Raji (cell line): ENCODE results near the gene IL6R.

Experiments
- POLR2A ChIP-seq: IDR thresholded peaks from 2 replicates; pipeline ENCODE4 v1.6.1; 2011; ENCODE audit warnings: low read depth, low read length, control low read depth; ENCODE audit not compliant: insufficient read depth

The IL6R gene

DNA sequence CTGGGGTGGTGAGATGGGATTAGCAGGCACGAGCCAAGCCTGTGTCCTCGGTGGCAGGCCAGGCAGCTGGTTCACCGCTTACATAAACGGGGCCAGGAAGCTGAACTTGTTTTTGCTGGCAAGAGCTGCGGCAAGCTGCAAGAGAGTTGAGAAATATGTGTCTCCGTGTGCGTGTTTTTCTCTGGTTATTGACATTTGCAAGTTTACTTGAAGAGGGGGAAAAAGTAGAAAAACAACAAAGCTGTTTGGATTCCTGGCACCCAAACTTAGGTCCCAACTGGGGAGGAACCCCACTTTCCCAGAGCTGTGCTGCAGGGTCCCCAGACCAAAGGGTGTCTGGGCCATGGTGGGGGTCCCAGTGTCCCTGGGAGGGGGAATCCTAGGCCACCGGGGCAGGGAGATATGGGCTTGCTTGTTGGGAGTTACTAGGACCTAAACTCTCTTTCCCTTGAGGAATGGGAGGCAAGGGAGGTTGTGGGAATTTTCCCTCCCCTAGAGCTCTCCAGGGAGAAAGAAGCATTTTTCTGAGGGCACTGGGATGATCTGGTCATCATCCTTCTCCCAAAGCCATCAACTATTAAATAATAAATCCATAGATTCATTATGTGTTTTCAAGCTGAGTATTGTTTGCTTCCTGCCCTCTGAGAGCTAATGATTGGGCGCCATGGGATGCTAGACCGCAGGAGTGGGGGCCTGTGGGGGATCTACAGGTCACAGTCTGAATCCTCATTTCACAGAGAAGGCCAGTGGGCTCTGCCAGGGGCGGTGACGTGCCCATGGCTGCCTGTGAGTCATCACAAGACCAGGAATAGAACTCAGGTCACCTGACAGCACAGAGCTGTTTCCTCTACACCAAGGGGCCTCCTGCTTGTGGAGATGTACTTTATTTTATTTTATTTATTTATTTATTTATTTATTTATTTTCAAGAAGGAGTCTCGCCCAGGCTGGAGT lies 14.8 kb downstream of the IL6R start:
- no peak for TF ChIP-seq POLR2A

- TF ChIP-seq POLR2A: no peak
These were observed 16.1 kb downstream of the IL6R start for GRCh38 chr1:154420961-154421924.

- no peak for TF ChIP-seq POLR2A
These were observed 17.4 kb downstream of the IL6R start for GRCh38 chr1:154422521-154422920.

DNA sequence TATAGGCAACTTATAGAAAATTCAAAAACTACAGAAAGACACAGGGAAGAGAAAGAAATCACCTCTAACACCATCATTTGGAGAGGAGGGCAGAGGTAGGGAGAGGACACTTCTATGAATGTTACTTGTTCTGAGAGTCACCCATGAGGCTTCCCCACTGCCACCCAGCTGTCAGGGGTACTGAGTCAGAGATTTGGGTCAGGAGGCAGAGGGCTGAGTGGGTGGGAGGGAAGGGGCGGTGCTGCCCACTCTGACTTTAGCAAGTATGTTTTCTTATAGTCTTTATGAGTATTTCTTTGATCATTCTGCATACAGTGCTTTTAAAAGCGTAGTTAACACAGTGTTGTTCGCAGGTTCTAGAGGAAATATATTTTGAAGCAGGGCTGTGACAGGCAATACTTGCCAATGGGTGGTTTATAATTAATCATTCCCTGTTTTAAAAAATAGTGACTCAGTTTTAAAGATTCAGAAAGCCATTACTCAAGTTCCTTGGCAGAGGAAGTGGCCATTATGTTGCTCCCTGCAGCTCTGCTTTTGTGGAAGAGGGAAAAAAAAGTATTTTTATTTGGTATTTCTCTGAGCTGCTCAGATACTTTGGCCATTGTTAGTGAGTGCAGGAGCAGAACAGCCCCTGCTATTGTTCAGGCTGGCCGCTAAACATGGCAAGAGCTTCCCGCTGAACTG lies 18.3 kb downstream of the IL6R start:
- TF ChIP-seq POLR2A: no peak

DNA sequence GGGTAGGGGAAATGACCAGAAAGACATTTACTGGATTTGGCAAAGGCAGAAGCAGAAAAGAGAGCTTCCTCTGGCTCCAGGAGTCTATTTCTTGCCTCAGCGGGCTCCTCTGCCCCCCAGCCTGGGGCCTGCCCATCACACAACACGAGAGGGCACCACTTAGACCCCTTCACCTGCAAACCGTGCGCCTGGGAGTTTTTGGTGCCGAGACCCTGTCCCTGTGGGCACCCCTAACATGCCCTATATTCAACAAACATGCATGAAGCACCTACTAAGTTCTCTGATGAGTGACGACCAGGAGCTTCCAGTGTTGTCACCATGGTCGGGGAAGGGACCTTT lies 18.8 kb downstream of the IL6R start:
- TF ChIP-seq POLR2A: no peak

DNA sequence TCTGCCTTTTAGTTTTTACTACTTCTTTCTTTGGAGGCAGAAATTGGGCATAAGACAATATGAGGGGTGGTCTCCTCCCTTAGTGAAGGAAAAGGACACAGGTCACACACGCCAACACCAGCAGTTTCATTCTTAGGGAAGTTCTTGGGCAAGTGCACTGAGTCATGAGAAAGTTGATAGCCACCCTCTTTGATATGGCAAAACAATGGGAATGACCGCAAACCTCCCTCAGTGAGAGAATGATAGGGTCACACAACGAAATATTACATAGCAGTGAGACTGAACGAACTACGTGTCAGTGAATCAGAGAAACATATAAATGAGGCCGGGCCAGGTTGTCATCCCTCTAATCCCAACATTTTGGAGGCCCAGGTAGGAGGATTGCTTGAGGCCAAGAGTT lies 20.0 kb downstream of the IL6R start:
- no peak for TF ChIP-seq POLR2A

GRCh38 chr1:154427173-154428139 lies 22.3 kb downstream of the IL6R start:
- TF ChIP-seq POLR2A: no peak

GRCh38 chr1:154429118-154429517 lies 24.0 kb downstream of the IL6R start:
- TF ChIP-seq POLR2A: no peak

- no peak for TF ChIP-seq POLR2A
These were observed 24.9 kb downstream of the IL6R start for GRCh38 chr1:154429841-154430611.

- TF ChIP-seq POLR2A: no peak
These were observed 25.8 kb downstream of the IL6R start for GRCh38 chr1:154430903-154431302.

- TF ChIP-seq POLR2A: no peak
These were observed 26.6 kb downstream of the IL6R start for GRCh38 chr1:154431586-154432373.

GRCh38 chr1:154433161-154433764 lies 28.1 kb downstream of the IL6R start:
- no peak for TF ChIP-seq POLR2A

DNA sequence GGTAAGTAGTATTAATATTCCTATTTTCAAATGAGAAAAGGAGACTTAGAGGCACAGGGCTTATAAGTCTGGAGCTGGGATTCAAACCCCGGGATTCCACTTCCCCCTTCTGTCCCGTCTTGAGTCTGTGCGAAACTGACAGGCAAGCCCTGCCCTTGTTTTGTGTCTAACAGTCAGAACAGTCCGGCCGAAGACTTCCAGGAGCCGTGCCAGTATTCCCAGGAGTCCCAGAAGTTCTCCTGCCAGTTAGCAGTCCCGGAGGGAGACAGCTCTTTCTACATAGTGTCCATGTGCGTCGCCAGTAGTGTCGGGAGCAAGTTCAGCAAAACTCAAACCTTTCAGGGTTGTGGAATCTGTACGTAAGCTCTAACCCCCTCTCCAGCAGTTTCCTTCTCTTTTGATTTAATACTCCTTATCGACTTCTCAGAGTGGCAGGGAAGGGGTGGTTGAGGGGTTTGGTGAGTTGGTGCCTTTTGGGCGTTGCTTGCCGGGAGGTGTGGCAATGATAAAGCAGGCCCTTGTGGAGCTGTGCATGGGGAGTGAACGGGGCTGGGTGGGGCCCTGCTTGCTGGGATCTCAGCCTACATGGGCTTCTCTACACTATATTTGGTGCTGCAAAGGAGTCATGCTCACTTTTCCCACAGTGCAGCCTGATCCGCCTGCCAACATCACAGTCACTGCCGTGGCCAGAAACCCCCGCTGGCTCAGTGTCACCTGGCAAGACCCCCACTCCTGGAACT lies 29.4 kb downstream of the IL6R start:
- no peak for TF ChIP-seq POLR2A
